RPMI7951 (cell line): Measurements from ENCODE around the gene MRGPRX4. TPM values are rescaled to one million over a fixed set of nuclear protein-coding genes. Genes with fewer than 3 reads are reported as not detected.

Source experiments
- DNase-seq: peaks from one replicate; pipeline ENCODE4 v3.0.0-alpha.2; 2012; ENCODE audit warnings: low read depth
- total RNA-seq: library from RNA; depleted of rRNA; stranded (reverse); fragments of >200 nt; shearing (Covaris generic); gene quantifications from 2 replicates; pipeline ENCODE4 v1.2.3, GENCODE V29; 2014; rRNA removed

Gene MRGPRX4
- total RNA-seq, 1 experiment from 2014 or later: not detected

DNA sequence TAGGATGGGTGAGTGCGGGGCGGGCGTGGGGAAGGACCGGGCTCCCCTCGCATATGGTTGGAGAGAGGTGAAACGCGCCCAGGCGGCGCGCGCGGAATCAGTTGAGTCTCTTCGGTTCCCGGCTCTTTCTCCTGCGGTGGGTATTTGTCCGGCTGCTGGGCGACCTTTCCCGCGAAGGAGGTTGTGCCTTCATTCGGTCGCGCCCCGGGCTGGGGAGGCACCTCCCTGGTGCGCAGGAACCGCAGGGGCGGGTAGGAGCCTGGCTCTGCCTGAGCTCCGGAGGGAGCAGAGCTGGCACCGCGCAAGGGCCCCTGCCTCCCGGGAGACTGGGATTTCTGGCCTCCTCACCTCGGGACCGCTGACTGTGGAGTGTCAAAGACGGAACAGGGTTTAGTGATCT is 36.4 kb downstream of the MRGPRX4 start:
- DNase-seq: no peak

DNA sequence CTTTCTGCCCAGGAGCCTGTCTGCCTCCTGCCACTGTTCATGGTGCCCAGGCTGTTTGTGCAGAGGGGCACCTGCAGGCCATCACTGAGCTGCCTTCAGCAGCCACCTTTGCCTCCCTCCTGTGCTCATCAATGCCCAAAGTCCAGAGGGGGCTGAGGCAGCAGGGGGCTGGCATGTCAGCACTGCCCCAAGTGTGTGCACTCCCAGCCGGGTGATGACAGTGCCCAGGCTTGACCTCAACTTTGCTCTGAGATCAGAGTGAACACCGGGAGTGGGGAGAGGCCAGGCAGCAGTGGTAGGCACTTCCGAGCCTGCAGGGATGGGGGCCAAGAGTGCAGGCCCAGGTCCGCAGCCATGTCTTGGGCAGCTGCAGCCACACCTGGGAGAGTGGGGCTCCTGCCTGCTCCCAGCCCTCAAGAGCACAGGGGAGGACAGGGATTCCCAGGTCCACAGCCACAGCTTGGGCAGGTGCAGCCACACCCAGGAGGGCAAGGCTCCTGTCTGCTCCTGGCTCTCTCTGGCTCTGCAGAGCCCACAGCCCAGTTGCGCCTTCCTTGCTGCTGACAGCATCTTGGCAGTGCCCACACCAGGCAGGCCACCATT is 48.7 kb downstream of the MRGPRX4 start:
- no peak for DNase-seq

DNA sequence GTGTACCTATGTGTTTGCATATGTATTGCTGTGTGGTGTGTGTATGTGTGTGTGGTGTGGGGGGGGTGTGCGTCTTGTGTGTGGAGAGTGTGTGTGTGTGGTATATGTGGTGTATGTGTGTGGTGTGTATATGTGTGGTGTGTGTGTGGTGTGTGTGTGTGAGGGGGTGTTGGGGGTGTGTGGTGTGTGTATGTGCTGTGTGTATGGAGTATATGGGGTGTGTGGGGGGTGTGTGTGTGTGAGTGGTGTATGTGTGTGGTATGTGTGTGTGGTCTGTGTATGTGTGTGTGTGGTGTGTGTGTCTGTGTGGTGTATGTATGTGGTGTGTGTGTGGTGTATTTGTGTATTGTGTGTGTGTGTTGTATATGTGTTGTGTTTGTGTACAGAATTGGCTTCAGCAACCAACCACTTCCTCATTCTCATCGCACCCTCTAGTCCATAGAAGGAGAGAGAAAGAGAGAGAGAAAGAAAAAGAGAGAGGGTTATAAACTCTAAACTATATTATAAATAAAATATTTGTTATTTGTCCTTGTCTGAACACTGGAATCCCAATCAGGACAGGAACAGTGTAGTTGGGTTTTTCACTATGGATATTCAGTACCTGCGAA is 50.3 kb downstream of the MRGPRX4 start:
- DNase-seq: no peak

Other genes starting within 250 kb of the MRGPRX4 start
- 15.6 and 18.3 TPM in 2 replicates for gene SERGEF, start 159.8 kb upstream of the MRGPRX4 start, total RNA-seq
- gene TPH1, start 126.6 kb upstream of the MRGPRX4 start, total RNA-seq: under 0.01 TPM in 1 of 2 replicates, not detected in the other
- 30.9 and 31.7 TPM in 2 replicates for gene SAAL1, start 66.8 kb upstream of the MRGPRX4 start, total RNA-seq
- gene MRGPRX3, start 40.3 kb upstream of the MRGPRX4 start, total RNA-seq: not detected in 2 replicates
- gene SAA4, start 64.0 kb downstream of the MRGPRX4 start, total RNA-seq: not detected in 2 replicates
- 0.20 and 0.84 TPM in 2 replicates for gene SAA2, start 75.8 kb downstream of the MRGPRX4 start, total RNA-seq
- not detected in 2 replicates for gene SAA1, start 93.4 kb downstream of the MRGPRX4 start, total RNA-seq
- 16.0 and 16.5 TPM in 2 replicates for gene HPS5, start 149.3 kb downstream of the MRGPRX4 start, total RNA-seq
- 53.6 and 74.5 TPM in 2 replicates for gene GTF2H1, start 149.7 kb downstream of the MRGPRX4 start, total RNA-seq
- gene LDHA, start 221.7 kb downstream of the MRGPRX4 start, total RNA-seq: 1,614 and 1,664 TPM in 2 replicates
- gene LDHC, start 239.5 kb downstream of the MRGPRX4 start, total RNA-seq: 0.29 TPM in 1 of 2 replicates, not detected in the other